K562 (cell line): Measurements from ENCODE around the gene FBXW9. TPM values are rescaled to one million over a fixed set of nuclear protein-coding genes. Genes with fewer than 3 reads are reported as not detected.

Experiments used
- CEBPZ ChIP-seq: fragments of 150-350 bp; IDR thresholded peaks from 2 replicates; pipeline ENCODE4 v1.6.1; 2014; ENCODE audit warnings: low read depth, mild to moderate bottlenecking, low read length, borderline replicate concordance
- DPF2 ChIP-seq: fragments of 450-650 bp; IDR thresholded peaks from 2 replicates; pipeline ENCODE4 v1.6.1; 2016
- HOXB6 ChIP-seq: fragments of 250-450 bp; sonication (Bioruptor Pico); IDR thresholded peaks from 2 replicates; pipeline ENCODE4 v1.5.1; 2022; ENCODE audit warnings: mild to moderate bottlenecking, borderline replicate concordance
- NFE2L1 ChIP-seq: fragments of 450-650 bp; IDR thresholded peaks from 2 replicates; pipeline ENCODE4 v1.6.1; 2016; ENCODE audit warnings: missing genetic modification characterization, low read depth, mild to moderate bottlenecking, missing compliant biosample characterization, moderate library complexity, borderline replicate concordance
- PKNOX1 ChIP-seq: fragments of 450-650 bp; IDR thresholded peaks from 2 replicates; pipeline ENCODE4 v1.6.1; 2016
- ZFP30 ChIP-seq: fragments of 250-450 bp; sonication (Bioruptor Pico); IDR thresholded peaks from 2 replicates; pipeline ENCODE4 v1.8.0; 2022; ENCODE audit warnings: moderate library complexity, mild to moderate bottlenecking, inconsistent platforms, borderline replicate concordance
- ZNF639 ChIP-seq, 2 experiments: fragments of 200-800 bp in 1 of 2; sonication (Bioruptor generic) in 1 of 2; sonication (generic) in 1 of 2; formaldehyde crosslinking in 1 of 2; IDR thresholded peaks in 1 of 2; conservative IDR thresholded peaks in 1 of 2; 2 replicates each; pipeline versions ENCODE4 v1.5.0 to v1.6.1; 2016 to 2020; ENCODE audit warnings: missing compliant biosample characterization in 1 of 2, missing genetic modification characterization in 1 of 2, missing genetic modification reagents in 1 of 2
- polyA plus RNA-seq, 8 experiments: library from polyadenylated mRNA; depleted of rRNA in 4 of 8; stranded (reverse) in 5 of 8; unstranded in 3 of 8; fragments of >200 nt; fragmentation: Nextera tagmentation in 2 of 8; fragmentation: Illumina TruSeq in 1 of 8; extraction: Ambion mirVana in 2 of 8; extraction: Trizol in 1 of 8; gene quantifications; 2 replicates each; pipeline versions ENCODE4 v1.2.1 to v1.2.3, GENCODE V29; 2011 to 2014; ENCODE audit warnings: inconsistent platforms in 1 of 8, missing spikeins in 1 of 8
- total RNA-seq, 7 experiments: library from RNA; depleted of rRNA in 6 of 7; stranded (reverse); fragments of >200 nt in 6 of 7; fragmentation: Illumina TruSeq in 2 of 7; extraction: Trizol in 2 of 7; gene quantifications; 2 replicates each; pipeline versions ENCODE4 v1.2.1 to v1.2.3, GENCODE V29; 2011 to 2021; ENCODE audit warnings: low replicate concordance in 1 of 7

The FBXW9 gene
- total and polyA plus RNA-seq, 9 of the 15 experiments (the other 6 are each of a cell fraction or from before 2014, with no cell fraction given) = 0.23 to 21.7 (median 6.2) TPM

- TF ChIP-seq CEBPZ (no peak), NFE2L1 (tag) (no peak), ZNF639 (CRISPR knock-in tag; conservative IDR thresholded peaks at IDR 0.05 in 1 of 2, IDR thresholded peaks at IDR 0.05 in 1 of 2) (peak in 1 of 2 experiments; percentile 73; a peak in 2 of 4 replicates), ZFP30 (CRISPR knock-in tag) (no peak), PKNOX1 (peak; percentile 89), DPF2 (0 out of 2 replicates have a peak, but pooled peaks have one; percentile 21), HOXB6 (no peak; the same call in 1 of the 2 replicates)
Observed at GRCh38 chr19:12669270-12670158, 26.9 kb downstream of the FBXW9 start (continued).
